Caco-2 (cell line): ENCODE data around the gene CD40LG. TPM values are rescaled to one million over a fixed set of nuclear protein-coding genes. Genes with fewer than 3 reads are reported as not detected.

Source experiments
- BruUV-seq: library from RNA; stranded (reverse); fragments of 400-500 nt; replicated peaks from 2 replicates; lab custom pipeline; 2021; lab: Mats Ljungman, UMichigan
- CTCF ChIA-PET: fragments of 300-600 bp; sonication (Branson Sonifier 250); formaldehyde crosslinking; loops from one replicate; lab custom pipeline; 2022; ENCODE audit warnings: antibody characterized with exemption; lab: Charles Lee
- POLR2A ChIA-PET: fragments of 300-600 bp; sonication (Branson Sonifier 250); formaldehyde crosslinking; loops from one replicate; lab custom pipeline; 2022; ENCODE audit warnings: antibody characterized with exemption; lab: Charles Lee
- DNase-seq, 2 experiments: peaks; one replicate each; pipeline versions ENCODE4 v3.0.0 to v3.0.0-alpha.2; 2020 to 2022
- H3K27me3 ChIP-seq: replicated peaks from 2 replicates; pipeline ENCODE4 v1.6.0; 2011; ENCODE audit warnings: low read length; ENCODE audit not compliant: control insufficient read depth, insufficient read depth
- H3K36me3 ChIP-seq: 2 replicates; pipeline ENCODE4 v1.5.1; 2011; ENCODE audit warnings: low read length; ENCODE audit not compliant: control insufficient read depth, insufficient read depth
- H3K4me1 ChIP-seq: fragments of 250-450 bp; sonication (Bioruptor Pico); 2 replicates; pipeline ENCODE4 v1.5.1; 2020; ENCODE audit warnings: mild to moderate bottlenecking
- H3K4me3 ChIP-seq: 2 replicates; pipeline ENCODE4 v1.5.1; 2011; ENCODE audit warnings: low read depth, mild to moderate bottlenecking, control low read depth, low read length
- H3K9me3 ChIP-seq: fragments of 250-450 bp; sonication (Bioruptor Pico); 2 replicates; pipeline ENCODE4 v1.5.1; 2020; ENCODE audit warnings: mild to moderate bottlenecking, moderate library complexity
- H3K27ac Mint-ChIP-seq: one replicate; pipeline ENCODE4 v1.8.0; 2022; ENCODE audit warnings: mixed read lengths; ENCODE audit not compliant: unreplicated experiment
- H3K27me3 Mint-ChIP-seq: one replicate; pipeline ENCODE4 v1.8.0; 2022; ENCODE audit warnings: mixed read lengths; ENCODE audit not compliant: insufficient read depth, unreplicated experiment
- H3K36me3 Mint-ChIP-seq: one replicate; pipeline ENCODE4 v1.8.0; 2022; ENCODE audit warnings: mild to moderate bottlenecking, mixed read lengths; ENCODE audit not compliant: insufficient read depth, unreplicated experiment
- H3K4me1 Mint-ChIP-seq: one replicate; pipeline ENCODE4 v1.8.0; 2022; ENCODE audit warnings: low read depth, mixed read lengths; ENCODE audit not compliant: unreplicated experiment
- H3K4me3 Mint-ChIP-seq: one replicate; pipeline ENCODE4 v1.8.0; 2022; ENCODE audit warnings: mild to moderate bottlenecking, moderate library complexity, mixed read lengths; ENCODE audit not compliant: unreplicated experiment
- H3K9me3 Mint-ChIP-seq: one replicate; pipeline ENCODE4 v1.8.0; 2022; ENCODE audit warnings: mixed read lengths; ENCODE audit not compliant: unreplicated experiment
- CTCF ChIP-seq, 2 experiments: fragments of 200-600 bp in 1 of 2; IDR thresholded peaks; 1 replicate in 1 of 2; 2 replicates in 1 of 2; pipeline versions ENCODE4 v1.5.1 to v1.8.0; 2011 to 2022; ENCODE audit warnings: antibody characterized with exemption in 1 of 2, control low read depth in 1 of 2, inconsistent platforms in 1 of 2, low read depth in 1 of 2, low read length in 1 of 2, mild to moderate bottlenecking in 1 of 2, moderate library complexity in 1 of 2; ENCODE audit not compliant: insufficient read depth in 1 of 2, severe bottlenecking in 1 of 2, unreplicated experiment in 1 of 2
- intact Hi-C: fragments of 100-400 bp; cut with micrococcal nuclease; formaldehyde crosslinking; loops from one replicate; pipeline ENCODE4 v1.10.0; 2022; ENCODE audit not compliant: unreplicated experiment
- total RNA-seq: library from RNA; stranded (reverse); gene quantifications from 2 replicates; pipeline ENCODE4 v1.2.3, GENCODE V29; 2022

Gene CD40LG
- total RNA-seq, 1 experiment from 2014 or later: not detected

- ChIA-PET POLR2A (no interaction called here), CTCF (no interaction called here)
- Mint-ChIP-seq H3K4me3 (no peak overlapping the region), H3K27ac (no peak overlapping the region), H3K9me3 (no peaks in the 10 kb centered on the region), H3K4me1 (no peaks in the 10 kb centered on the region), H3K27me3 (peaks cover 10% of the 10 kb centered on the region), H3K36me3 (no peaks in the 10 kb centered on the region)
- Histone ChIP-seq H3K27me3 (no peaks in the 10 kb centered on the region), H3K36me3 (no peaks in the 10 kb centered on the region), H3K4me1 (no peaks in the 10 kb centered on the region), H3K9me3 (no peaks in the 10 kb centered on the region), H3K4me3 (no peak overlapping the region)
- no TSS peak for BruUV-seq
- TF ChIP-seq CTCF (IDR thresholded peaks at IDR 0.05; ENCODE audit: insufficient read depth in 1 of 2, low read depth in 1 of 2, low read length in 1 of 2, severe bottlenecking in 1 of 2, unreplicated experiment in 1 of 2): no peak
- no peak for DNase-seq
- intact Hi-C loops: no loop called here
Measured at GRCh38 chrX:136658151-136658550, 10.2 kb downstream of the CD40LG start.

- Histone ChIP-seq H3K9me3 (no peaks in the 10 kb centered on the region), H3K4me1 (no peaks in the 10 kb centered on the region), H3K27me3 (no peaks in the 10 kb centered on the region), H3K36me3 (no peaks in the 10 kb centered on the region), H3K4me3 (no peak overlapping the region)
- Mint-ChIP-seq H3K9me3 (peaks cover 7% of the 10 kb centered on the region), H3K27me3 (peaks cover 10% of the 10 kb centered on the region), H3K36me3 (no peaks in the 10 kb centered on the region), H3K27ac (no peak overlapping the region), H3K4me1 (no peaks in the 10 kb centered on the region), H3K4me3 (no peak overlapping the region)
- ChIA-PET POLR2A (no interaction called here), CTCF (interaction anchor here (0.6 kb wide), 1 partner anchor 308 kb away, joined by 6 read pairs; no protein-coding TSS in a partner anchor)
- no peak for DNase-seq
- BruUV-seq: no TSS peak
- no peak for TF ChIP-seq CTCF (IDR thresholded peaks at IDR 0.05; ENCODE audit: insufficient read depth in 1 of 2, low read depth in 1 of 2, low read length in 1 of 2, severe bottlenecking in 1 of 2, unreplicated experiment in 1 of 2)
- intact Hi-C loops: no loop called here
Measured at GRCh38 chrX:136659174-136659573, 11.2 kb downstream of the CD40LG start.

GRCh38 chrX:136660896-136661295 lies 12.9 kb downstream of the CD40LG start:
- Histone ChIP-seq H3K27me3 (no peaks in the 10 kb centered on the region), H3K4me1 (no peaks in the 10 kb centered on the region), H3K36me3 (no peaks in the 10 kb centered on the region), H3K9me3 (no peaks in the 10 kb centered on the region), H3K4me3 (no peak overlapping the region)
- intact Hi-C loops: no loop called here
- H3K27me3 Mint-ChIP-seq: peaks cover 5% of the 10 kb centered on the region
- no peaks in the 10 kb centered on the region for H3K4me1 Mint-ChIP-seq
- no peaks in the 10 kb centered on the region for H3K36me3 Mint-ChIP-seq
- no peak for TF ChIP-seq CTCF (IDR thresholded peaks at IDR 0.05; ENCODE audit: insufficient read depth in 1 of 2, low read depth in 1 of 2, low read length in 1 of 2, severe bottlenecking in 1 of 2, unreplicated experiment in 1 of 2)
- BruUV-seq: no TSS peak
- peaks cover 17% of the 10 kb centered on the region for H3K9me3 Mint-ChIP-seq
- no peak overlapping the region for H3K27ac Mint-ChIP-seq
- DNase-seq: no peak
- ChIA-PET CTCF (no interaction called here), POLR2A (no interaction called here)
- H3K4me3 Mint-ChIP-seq: no peak overlapping the region
